Adrenal gland (tissue), 12 donors: ENCODE data around the gene SELENBP1. TPM values are rescaled to one million over a fixed set of nuclear protein-coding genes. Genes with fewer than 3 reads are reported as not detected.
A peak's percentile ranks its signal among the peaks of the same experiment; 100 is the strongest.

Experiments
- DNase-seq, 7 donors: peaks; one replicate each; pipeline ENCODE4 v3.0.0-alpha.2; 2019 to 2020
- H3K27ac ChIP-seq, 5 donors: fragments of 200-600 bp; sonication (generic) in 4 of 5; 1 replicate in 3 of 5; 2 replicates in 2 of 5; pipeline versions ENCODE4 v1.5.1 to v1.8.0; 2016 to 2020; ENCODE audit warnings: mild to moderate bottlenecking in 1 of 5
- H3K27me3 ChIP-seq: fragments of 200-600 bp; 2 replicates; pipeline ENCODE4 v1.8.0; 2021
- H3K36me3 ChIP-seq, 2 donors: fragments of 200-600 bp; replicated peaks in 1 of 2; 1 replicate in 1 of 2; 2 replicates in 1 of 2; pipeline versions ENCODE4 v1.5.1 to v1.8.0; 2018 to 2022
- H3K4me1 ChIP-seq, 2 donors: fragments of 200-600 bp; replicated peaks in 1 of 2; 1 replicate in 1 of 2; 2 replicates in 1 of 2; pipeline versions ENCODE4 v1.5.1 to v1.8.0; 2018 to 2021
- H3K4me3 ChIP-seq, 4 donors: fragments of 200-600 bp; sonication (generic) in 3 of 4; one replicate each; pipeline ENCODE4 v1.5.1; 2016 to 2018
- H3K9me3 ChIP-seq, 3 donors: fragments of 200-600 bp; sonication (generic) in 1 of 3; replicated peaks in 1 of 3; 1 replicate in 2 of 3; 2 replicates in 1 of 3; pipeline versions ENCODE4 v1.5.1 to v1.8.0; 2016 to 2021
- CTCF ChIP-seq, 6 experiments: fragments of 450-650 bp in 4 of 6; fragments of 200-600 bp in 2 of 6; sonication (generic) in 1 of 6; IDR thresholded peaks; 1 replicate in 5 of 6; 2 replicates in 1 of 6; pipeline versions ENCODE4 v1.5.1 to v1.8.0; 2016 to 2021; ENCODE audit warnings: antibody characterized with exemption in 6 of 6, mild to moderate bottlenecking in 2 of 6, moderate library complexity in 1 of 6
- POLR2A ChIP-seq, 2 donors: fragments of 450-650 bp; IDR thresholded peaks; one replicate each; pipeline ENCODE4 v1.6.1; 2017; ENCODE audit warnings: antibody characterized with exemption in 2 of 2, mild to moderate bottlenecking in 2 of 2, moderate library complexity in 1 of 2
- WGBS, 4 donors: extraction: QIAGEN DNeasy Blood & Tissue Kit in 2 of 4; methylation state at CpG; one replicate each; pipeline versions ENCODE4 v1.1.5 to v1.1.7; 2013 to 2017; 5-methylcytosine and 5-hydroxymethylcytosine counted together
- intact Hi-C, 2 donors: fragments of 100-400 bp; cut with DNase I; formaldehyde crosslinking; loops; one replicate each; pipeline versions ENCODE4 v1.14.1 to v1.15.0; 2022 to 2023
- polyA plus RNA-seq, 3 donors: library from polyadenylated mRNA; stranded (reverse); fragments of 200-250 nt in 2 of 3; fragments of 350-450 nt in 1 of 3; fragmentation: Illumina TruSeq in 1 of 3; extraction: RNeasy Lipid Tissue Mini Kit (QIAGEN cat#74804) in 1 of 3; gene quantifications; one replicate each; pipeline ENCODE4 v1.2.3, GENCODE V29; 2013 to 2014
- total RNA-seq, 9 donors: library from RNA; depleted of rRNA in 4 of 9; stranded (reverse); fragments of >200 nt in 4 of 9; fragments of 120-200 nt in 1 of 9; fragmentation: NEBNext Ultra II Directional in 1 of 9; extraction: Animal tissue kit (Norgen Biotek cat#: 25700) in 1 of 9; gene quantifications; one replicate each; pipeline versions ENCODE4 v1.1.0 to v1.2.4, GENCODE V29; 2013 to 2023
- donor health status: healthy with polysubstance abuse.
- donor health status: Bipolar disorder and iron deficiency.
- donor health status: DM: yes; HTN: yes; CAD: no.
- donor health status: DM: no; HTN: no; CAD: no.
- donor health status: DM: no; HTN: no; CAD: no.
- donor health status: DM: yes; HTN: yes; CAD: no.

SELENBP1 gene
- total and polyA plus RNA-seq, 12 donors, result 11.0 to 61.8 (median 34.3) TPM

DNA sequence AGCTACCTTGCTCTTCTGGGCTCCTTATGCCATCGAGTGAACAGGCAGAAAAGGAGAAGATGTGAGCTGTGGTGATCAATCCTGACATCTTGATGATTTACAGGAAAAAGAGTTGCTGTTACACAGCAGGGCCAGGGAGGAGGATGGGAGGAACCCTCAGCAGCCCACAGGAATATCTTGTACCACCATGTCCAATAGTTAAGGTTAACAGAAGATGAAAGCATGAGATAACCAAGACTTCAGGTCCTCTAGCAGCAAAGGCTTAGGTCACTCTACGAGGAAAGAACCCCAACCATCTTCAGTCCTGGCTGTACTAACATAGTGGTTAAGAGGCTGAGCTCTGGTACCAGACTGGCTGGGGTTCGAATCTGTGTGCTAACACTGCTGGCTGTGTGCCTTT lies 12.1 kb upstream of the SELENBP1 start:
- no peaks in the 10 kb centered on the region for H3K27me3 ChIP-seq
- no peak overlapping the region for H3K27ac ChIP-seq
- no peaks in the 10 kb centered on the region for H3K9me3 ChIP-seq
- no peak overlapping the region for H3K4me3 ChIP-seq
- H3K36me3 ChIP-seq, result no peaks in the 10 kb centered on the region
- DNase-seq, result no peak
- 63 to 80% (median 72%) methylated on average over 3 of the region's 3 CpGs for WGBS, 4 donors
- intact Hi-C loops, result no loop called here
- no peaks in the 10 kb centered on the region for H3K4me1 ChIP-seq
- no peak for TF ChIP-seq CTCF (IDR thresholded peaks at IDR 0.05)
- no peak for TF ChIP-seq POLR2A (IDR thresholded peaks at IDR 0.05)

DNA sequence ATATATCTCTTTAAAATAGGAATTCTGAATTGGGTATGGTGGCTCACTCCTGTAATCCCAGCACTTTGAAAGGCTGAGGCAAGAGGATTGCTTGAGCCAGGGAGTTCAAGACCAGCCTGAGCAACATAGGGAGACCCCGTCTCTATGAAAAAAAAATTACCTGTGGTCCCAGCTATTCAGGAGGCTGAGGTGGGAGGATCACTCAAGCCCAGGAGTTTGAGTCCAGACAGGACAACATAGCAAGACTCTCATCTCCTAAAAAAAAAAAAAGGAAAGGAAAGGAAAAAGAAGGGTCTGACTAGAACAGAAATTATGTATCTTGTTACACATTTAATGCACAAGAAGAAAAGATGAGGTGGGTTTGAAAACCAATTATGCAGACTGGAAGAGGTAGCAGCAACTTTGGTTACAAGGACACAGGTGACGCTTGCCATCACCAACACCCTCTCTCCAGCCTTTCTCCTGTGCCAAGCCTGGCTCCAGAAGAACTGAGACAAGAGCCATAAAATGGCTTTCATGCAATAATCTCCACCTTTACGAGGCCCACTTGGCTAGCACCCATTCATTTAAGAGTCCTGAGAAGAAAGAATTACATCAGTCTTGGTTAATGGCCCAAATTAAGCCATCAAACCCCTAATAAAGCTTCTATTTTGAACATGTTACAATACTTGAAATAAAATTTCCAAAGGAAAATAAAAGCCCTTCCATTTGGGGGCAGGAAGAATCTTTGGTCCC lies 4.8 kb upstream of the SELENBP1 start:
- intact Hi-C loops, result no loop called here
- DNase-seq, result no peak
- no peaks in the 10 kb centered on the region for H3K36me3 ChIP-seq
- no peaks in the 10 kb centered on the region for H3K27me3 ChIP-seq
- no peak overlapping the region for H3K27ac ChIP-seq
- H3K9me3 ChIP-seq, result no peaks in the 10 kb centered on the region
- WGBS, 4 donors, result 66 to 82% (median 73%) methylated on average over 3 of the region's 3 CpGs
- H3K4me3 ChIP-seq, result no peak overlapping the region
- TF ChIP-seq POLR2A (IDR thresholded peaks at IDR 0.05) (no peak), CTCF (IDR thresholded peaks at IDR 0.05) (no peak)
- H3K4me1 ChIP-seq, result no peaks in the 10 kb centered on the region

DNA sequence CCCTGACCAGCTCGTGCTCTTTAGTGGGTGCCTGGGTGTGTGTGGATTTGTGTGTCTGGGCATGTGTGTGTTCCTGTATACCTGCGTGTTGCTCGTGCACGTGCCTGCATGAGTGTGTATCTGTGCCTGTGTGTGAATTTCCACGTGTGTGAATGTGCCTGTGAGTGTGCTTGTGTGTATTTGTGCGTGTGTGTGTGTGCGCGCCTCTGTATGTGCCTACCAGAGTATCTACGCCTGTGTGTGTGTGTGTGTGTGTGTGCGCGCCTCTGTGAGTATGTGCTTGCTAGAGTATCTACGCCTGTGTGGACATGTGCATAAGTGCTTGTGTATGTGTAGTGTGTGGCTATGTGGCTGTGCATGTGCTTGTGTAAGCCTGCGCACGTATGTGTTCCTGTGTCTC lies 691 bp upstream of the SELENBP1 start:
- Histone ChIP-seq H3K27ac (no peak overlapping the region), H3K9me3 (no peaks in the 10 kb centered on the region), H3K36me3 (no peaks in the 10 kb centered on the region), H3K4me1 (peaks cover 17 to 27% of the 10 kb centered on the region in 2 donors), H3K4me3 (no peak overlapping the region), H3K27me3 (no peaks in the 10 kb centered on the region)
- WGBS, 4 donors, result 87 to 97% (median 94%) methylated on average over 10 to 14 of the region's 14 CpGs
- DNase-seq, result no peak
- intact Hi-C loops, result no loop called here
- TF ChIP-seq CTCF (IDR thresholded peaks at IDR 0.05), result no peak
- no peak for TF ChIP-seq POLR2A (IDR thresholded peaks at IDR 0.05)

- no peaks in the 10 kb centered on the region for H3K27me3 ChIP-seq
- H3K27ac ChIP-seq, result peak overlapping the region in 2 of 5 donors; percentile 17 to 79
- no peak for TF ChIP-seq POLR2A (IDR thresholded peaks at IDR 0.05)
- TF ChIP-seq CTCF (IDR thresholded peaks at IDR 0.05), result no peak
- DNase-seq, result peak; percentile 52 to 79 (median 74)
- H3K4me3 ChIP-seq, result peak overlapping the region in 1 of 4 donors; percentile 14
- H3K4me1 ChIP-seq, result peaks cover 23 to 32% of the 10 kb centered on the region in 2 donors
- intact Hi-C loops, result no loop called here
- no peaks in the 10 kb centered on the region for H3K36me3 ChIP-seq
- WGBS, 4 donors, result 27 to 35% (median 31%) methylated on average over 5 to 9 of the region's 9 CpGs
- no peaks in the 10 kb centered on the region for H3K9me3 ChIP-seq
Measured at GRCh38 chr1:151371370-151372057, 991 bp downstream of the SELENBP1 start.
